ENCODE data around the gene FCER1A. TPM values are rescaled to one million over a fixed set of nuclear protein-coding genes. Genes with fewer than 3 reads are reported as not detected.

FCER1A gene
- total RNA-seq, 1 donor: not detected

GRCh38 chr1:159307346-159308020 is 5.3 kb downstream of the FCER1A start:
- no peak for TF ChIP-seq CTCF (IDR thresholded peaks at IDR 0.05; ENCODE audit: extremely low read depth, low read depth, low read length)
- Histone ChIP-seq H2AFZ (ENCODE audit: low read length) (no peak overlapping the region), H3K79me2 (ENCODE audit: insufficient read depth, low read length) (no peaks in the 10 kb centered on the region), H3K4me1 (ENCODE audit: insufficient read depth, low read length) (no peaks in the 10 kb centered on the region), H3K4me3 (ENCODE audit: insufficient read depth, low read length) (no peak overlapping the region), H3K36me3 (ENCODE audit: insufficient read depth, low read length) (no peaks in the 10 kb centered on the region), H3K4me2 (ENCODE audit: insufficient read depth, low read length) (no peak overlapping the region), H3K9me3 (ENCODE audit: low read depth, low read length) (no peaks in the 10 kb centered on the region), H4K20me1 (ENCODE audit: insufficient read depth, low read length) (no peaks in the 10 kb centered on the region), H3K27ac (ENCODE audit: low read depth, low read length) (no peak overlapping the region), H3K27me3 (ENCODE audit: insufficient read depth, low read length) (no peaks in the 10 kb centered on the region)
- no peak for DNase-seq (ENCODE audit: insufficient read length, low spot score, missing footprints)

- H3K79me2 ChIP-seq (ENCODE audit: insufficient read depth, low read length): no peaks in the 10 kb centered on the region
Measured at GRCh38 chr1:159311679-159312078, 9.5 kb downstream of the FCER1A start.

GRCh38 chr1:159315381-159315780 is 13.2 kb downstream of the FCER1A start:
- Histone ChIP-seq H3K4me3 (ENCODE audit: insufficient read depth, low read length) (no peak overlapping the region), H2AFZ (ENCODE audit: low read length) (no peak overlapping the region), H3K79me2 (ENCODE audit: insufficient read depth, low read length) (no peaks in the 10 kb centered on the region), H4K20me1 (ENCODE audit: insufficient read depth, low read length) (no peaks in the 10 kb centered on the region), H3K36me3 (ENCODE audit: insufficient read depth, low read length) (no peaks in the 10 kb centered on the region), H3K4me1 (ENCODE audit: insufficient read depth, low read length) (no peaks in the 10 kb centered on the region), H3K9me3 (ENCODE audit: low read depth, low read length) (no peaks in the 10 kb centered on the region), H3K27ac (ENCODE audit: low read depth, low read length) (no peak overlapping the region), H3K4me2 (ENCODE audit: insufficient read depth, low read length) (no peak overlapping the region), H3K27me3 (ENCODE audit: insufficient read depth, low read length) (no peaks in the 10 kb centered on the region)
- TF ChIP-seq CTCF (IDR thresholded peaks at IDR 0.05; ENCODE audit: extremely low read depth, low read depth, low read length): no peak
- DNase-seq (ENCODE audit: insufficient read length, low spot score, missing footprints): no peak

More at GRCh38 chr1:159311679-159312078, 9.5 kb downstream of the FCER1A start:
- no peak for DNase-seq (ENCODE audit: insufficient read length, low spot score, missing footprints)
- Histone ChIP-seq H3K4me1 (ENCODE audit: insufficient read depth, low read length) (no peaks in the 10 kb centered on the region), H3K4me3 (ENCODE audit: insufficient read depth, low read length) (no peak overlapping the region), H3K36me3 (ENCODE audit: insufficient read depth, low read length) (no peaks in the 10 kb centered on the region), H3K9me3 (ENCODE audit: low read depth, low read length) (no peaks in the 10 kb centered on the region), H3K27me3 (ENCODE audit: insufficient read depth, low read length) (no peaks in the 10 kb centered on the region), H3K27ac (ENCODE audit: low read depth, low read length) (no peak overlapping the region), H3K4me2 (ENCODE audit: insufficient read depth, low read length) (no peak overlapping the region), H4K20me1 (ENCODE audit: insufficient read depth, low read length) (no peaks in the 10 kb centered on the region), H2AFZ (ENCODE audit: low read length) (no peak overlapping the region)
- TF ChIP-seq CTCF (IDR thresholded peaks at IDR 0.05; ENCODE audit: extremely low read depth, low read depth, low read length): no peak

GRCh38 chr1:159318784-159319551 is 16.8 kb downstream of the FCER1A start:
- H3K27ac ChIP-seq (ENCODE audit: low read depth, low read length): no peak overlapping the region
- TF ChIP-seq CTCF (IDR thresholded peaks at IDR 0.05; ENCODE audit: extremely low read depth, low read depth, low read length): no peak
- H3K27me3 ChIP-seq (ENCODE audit: insufficient read depth, low read length): no peaks in the 10 kb centered on the region
- H2AFZ ChIP-seq (ENCODE audit: low read length): no peak overlapping the region
- no peak overlapping the region for H3K4me3 ChIP-seq (ENCODE audit: insufficient read depth, low read length)
- no peaks in the 10 kb centered on the region for H3K79me2 ChIP-seq (ENCODE audit: insufficient read depth, low read length)
- no peaks in the 10 kb centered on the region for H3K36me3 ChIP-seq (ENCODE audit: insufficient read depth, low read length)
- H3K9me3 ChIP-seq (ENCODE audit: low read depth, low read length): no peaks in the 10 kb centered on the region
- no peaks in the 10 kb centered on the region for H3K4me1 ChIP-seq (ENCODE audit: insufficient read depth, low read length)
- DNase-seq (ENCODE audit: insufficient read length, low spot score, missing footprints): no peak
- H3K4me2 ChIP-seq (ENCODE audit: insufficient read depth, low read length): no peak overlapping the region
- H4K20me1 ChIP-seq (ENCODE audit: insufficient read depth, low read length): no peaks in the 10 kb centered on the region

All from osteoblast (primary cell).